Gastroesophageal sphincter (tissue), 3 donors: ENCODE results near the gene SMC6.

ENCODE experiments used
- CTCF ChIP-seq, 4 experiments: fragments of 200-600 bp in 2 of 4; fragments of 450-650 bp in 2 of 4; sonication (generic) in 1 of 4; IDR thresholded peaks; one replicate each; pipeline ENCODE4 v1.5.1; 2017 to 2019; ENCODE audit warnings: antibody characterized with exemption in 4 of 4, mild to moderate bottlenecking in 2 of 4, moderate library complexity in 2 of 4
- EP300 ChIP-seq: sonication (generic); formaldehyde crosslinking; IDR thresholded peaks from one replicate; pipeline ENCODE4 v1.6.1; 2017; ENCODE audit warnings: antibody characterized with exemption, mild to moderate bottlenecking
- POLR2A ChIP-seq, 2 donors: fragments of 450-650 bp; IDR thresholded peaks; one replicate each; pipeline ENCODE4 v1.6.1; 2017; ENCODE audit warnings: antibody characterized with exemption in 2 of 2, mild to moderate bottlenecking in 2 of 2, moderate library complexity in 1 of 2
- POLR2AphosphoS5 ChIP-seq: sonication (generic); formaldehyde crosslinking; IDR thresholded peaks from one replicate; pipeline ENCODE4 v1.6.1; 2017; ENCODE audit warnings: antibody characterized with exemption

GRCh38 chr2:17791817-17792130 is 38.2 kb upstream of the SMC6 start:
- no peak for TF ChIP-seq EP300
- TF ChIP-seq POLR2AphosphoS5, result no peak
- TF ChIP-seq POLR2A (IDR thresholded peaks at IDR 0.05), result no peak
- TF ChIP-seq CTCF (IDR thresholded peaks at IDR 0.05), result no peak
